Measurements from ENCODE around the gene IFNA14. TPM values are rescaled to one million over a fixed set of nuclear protein-coding genes. Genes with fewer than 3 reads are reported as not detected.
"Not testable (repeated sequence)": the region's sequence is repeated elsewhere in the genome, so short reads cannot be mapped to it uniquely, and the experiment has no call there.

The IFNA14 gene
- total and polyA plus RNA-seq, 2 donors (not counting 1 experiment from before 2014, with no cell fraction given): not detected

- no peak overlapping the region for H3K27ac Mint-ChIP-seq
- no peaks in the 10 kb centered on the region for H3K79me2 ChIP-seq (ENCODE audit: control insufficient read depth, insufficient read depth, low read length)
- peaks cover 23% of the 10 kb centered on the region for H3K27me3 Mint-ChIP-seq
- H3K4me1 ChIP-seq (ENCODE audit: control insufficient read depth in 2 of 2, insufficient read depth in 2 of 2, low read length in 2 of 2): no peaks in the 10 kb centered on the region
- ChIA-PET CTCF (no interaction called here), POLR2A (no interaction called here)
- intact Hi-C loops (cut with micrococcal nuclease): no loop called here
- H3K4me1 Mint-ChIP-seq: no peaks in the 10 kb centered on the region
- H3K4me3 ChIP-seq (ENCODE audit: control extremely low read depth in 1 of 5, extremely low read depth in 1 of 5, insufficient read depth in 1 of 5, low read depth in 2 of 5, low read length in 4 of 5): no peak overlapping the region
- no peak overlapping the region for H3K4me3 Mint-ChIP-seq
- H3K4me2 ChIP-seq (replicated peaks; ENCODE audit: low read depth, low read length, poor library complexity, severe bottlenecking): no peak overlapping the region
- H3K9me3 Mint-ChIP-seq (ENCODE audit: insufficient read depth): no peaks in the 10 kb centered on the region
- no peaks in the 10 kb centered on the region for H4K20me1 ChIP-seq (ENCODE audit: control insufficient read depth, insufficient read depth, low read length, poor library complexity, severe bottlenecking)
- DNase-seq (no peak), ATAC-seq (ENCODE audit: low read depth) (no peak)
- no peak for TF ChIP-seq CTCF (IDR thresholded peaks at IDR 0.05)
- TF ChIP-seq EZH2 (IDR thresholded peaks at IDR 0.05; ENCODE audit: borderline replicate concordance, insufficient read depth, low read depth, low read length, poor library complexity, severe bottlenecking): no peak
- H3K9ac ChIP-seq (ENCODE audit: low read length): no peak overlapping the region
- H3K36me3 ChIP-seq (replicated peaks in 1 of 2; ENCODE audit: control extremely low read depth in 1 of 2, control insufficient read depth in 1 of 2, extremely low read depth in 1 of 2, insufficient read depth in 2 of 2, low read length in 1 of 2): no peaks in the 10 kb centered on the region
- no peaks in the 10 kb centered on the region for H3K9me3 ChIP-seq (ENCODE audit: control extremely low read depth in 1 of 3, control insufficient read depth in 2 of 3, insufficient read depth in 1 of 3, low read length in 2 of 3)
- peaks cover 0 to under 1% (median 0%) of the 10 kb centered on the region in 4 experiments for H3K27me3 ChIP-seq (replicated peaks in 1 of 4; ENCODE audit: control extremely low read depth in 1 of 4, control insufficient read depth in 3 of 4, insufficient read depth in 4 of 4, low read length in 3 of 4)
- H3K27ac ChIP-seq (ENCODE audit: low read length in 2 of 2): no peak overlapping the region
- no peak overlapping the region for H2AFZ ChIP-seq (ENCODE audit: insufficient read depth, low read depth, low read length, poor library complexity, severe bottlenecking)
Measured at GRCh38 chr9:21205204-21205603, 34.6 kb downstream of the IFNA14 start.

GRCh38 chr9:21202105-21202504, 37.7 kb downstream of the IFNA14 start, which contains the start of gene IFNA7:
IFNA7 (minus strand) TSS chr9:21202205; CDS start chr9:21202165, 40 bp downstream.
- H3K4me3 Mint-ChIP-seq; POLR2A ChIA-PET; H3K9me3 Mint-ChIP-seq (ENCODE audit: insufficient read depth); H3K4me1 Mint-ChIP-seq; DNase-seq; H3K4me1 ChIP-seq (ENCODE audit: control insufficient read depth in 2 of 2, insufficient read depth in 2 of 2, low read length in 2 of 2); H3K9me3 ChIP-seq (ENCODE audit: control extremely low read depth in 1 of 3, control insufficient read depth in 2 of 3, insufficient read depth in 1 of 3, low read length in 2 of 3); H3K27ac ChIP-seq (ENCODE audit: low read length in 2 of 2); H4K20me1 ChIP-seq (ENCODE audit: control insufficient read depth, insufficient read depth, low read length, poor library complexity, severe bottlenecking); H3K9ac ChIP-seq (ENCODE audit: low read length); intact Hi-C loops (cut with micrococcal nuclease); ATAC-seq (ENCODE audit: low read depth); H3K4me3 ChIP-seq (ENCODE audit: control extremely low read depth in 1 of 5, extremely low read depth in 1 of 5, insufficient read depth in 1 of 5, low read depth in 2 of 5, low read length in 4 of 5); H3K27me3 ChIP-seq (replicated peaks in 1 of 4; ENCODE audit: control extremely low read depth in 1 of 4, control insufficient read depth in 3 of 4, insufficient read depth in 4 of 4, low read length in 3 of 4); H3K36me3 ChIP-seq (replicated peaks in 1 of 2; ENCODE audit: control extremely low read depth in 1 of 2, control insufficient read depth in 1 of 2, extremely low read depth in 1 of 2, insufficient read depth in 2 of 2, low read length in 1 of 2); H3K79me2 ChIP-seq (ENCODE audit: control insufficient read depth, insufficient read depth, low read length); H2AFZ ChIP-seq (ENCODE audit: insufficient read depth, low read depth, low read length, poor library complexity, severe bottlenecking); H3K4me2 ChIP-seq (replicated peaks; ENCODE audit: low read depth, low read length, poor library complexity, severe bottlenecking); H3K27ac Mint-ChIP-seq: not testable (repeated sequence)
- WGBS (ENCODE audit: insufficient coverage): 94% methylated on average over 2 of the region's 4 CpGs
- peaks cover 31% of the 10 kb centered on the region for H3K27me3 Mint-ChIP-seq
- CTCF ChIA-PET: interaction anchor here (1.5 kb wide), 1 partner anchor 19 kb away, joined by 4 read pairs; no protein-coding TSS in a partner anchor

All from B cell (primary cell).